Measurements from ENCODE around the gene SMARCC2. TPM values are rescaled to one million over a fixed set of nuclear protein-coding genes. Genes with fewer than 3 reads are reported as not detected.

Gene SMARCC2
- total and polyA plus RNA-seq, 2 of the 13 experiments (the other 11 are each of a cell fraction or from before 2014, with no cell fraction given): 21.3 to 24.1 TPM

DNA sequence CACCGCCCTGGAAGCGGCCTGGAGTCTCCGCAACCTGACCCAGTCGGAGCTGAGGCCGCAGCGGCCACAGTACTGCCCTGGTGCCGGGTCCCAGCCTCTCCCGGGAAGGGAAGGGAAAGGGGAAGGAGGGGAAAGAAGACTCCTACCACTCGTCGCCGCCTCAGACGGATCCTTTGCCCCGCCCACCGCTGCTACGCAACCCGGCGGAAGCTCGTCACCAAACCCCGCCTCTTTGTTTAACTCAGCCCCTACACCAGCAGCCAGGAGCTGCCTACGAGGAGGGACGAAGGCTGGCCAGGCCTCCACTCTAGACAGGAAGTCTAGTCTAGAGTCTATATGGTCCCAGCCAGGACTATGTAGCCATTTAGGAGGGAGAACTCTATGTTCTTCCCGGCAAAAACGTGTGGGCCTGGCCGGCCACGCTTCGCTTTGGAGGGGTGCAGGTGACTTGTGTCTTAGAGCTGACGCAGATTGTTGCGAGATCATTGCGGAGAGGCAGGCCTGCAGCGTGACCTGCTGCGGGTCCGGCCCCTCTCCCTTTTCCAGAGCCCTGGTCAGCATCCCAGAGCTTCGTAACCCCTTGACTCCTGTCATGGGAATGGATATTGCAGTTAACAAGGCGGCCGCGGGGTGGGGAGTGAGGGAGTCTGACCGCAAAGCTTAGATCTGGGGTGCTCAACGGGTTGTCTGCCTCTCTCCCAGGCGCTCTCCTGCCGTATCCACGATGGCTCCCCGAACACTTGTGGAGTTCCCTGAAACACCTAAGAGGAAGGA, 32.7 kb upstream of the SMARCC2 start, which contains the start of gene RNF41 (continued):
- no peak for TF ChIP-seq DNMT1 (CRISPR knock-in tag; IDR thresholded peaks at IDR 0.05)
- TF ChIP-seq, protein P1, sequence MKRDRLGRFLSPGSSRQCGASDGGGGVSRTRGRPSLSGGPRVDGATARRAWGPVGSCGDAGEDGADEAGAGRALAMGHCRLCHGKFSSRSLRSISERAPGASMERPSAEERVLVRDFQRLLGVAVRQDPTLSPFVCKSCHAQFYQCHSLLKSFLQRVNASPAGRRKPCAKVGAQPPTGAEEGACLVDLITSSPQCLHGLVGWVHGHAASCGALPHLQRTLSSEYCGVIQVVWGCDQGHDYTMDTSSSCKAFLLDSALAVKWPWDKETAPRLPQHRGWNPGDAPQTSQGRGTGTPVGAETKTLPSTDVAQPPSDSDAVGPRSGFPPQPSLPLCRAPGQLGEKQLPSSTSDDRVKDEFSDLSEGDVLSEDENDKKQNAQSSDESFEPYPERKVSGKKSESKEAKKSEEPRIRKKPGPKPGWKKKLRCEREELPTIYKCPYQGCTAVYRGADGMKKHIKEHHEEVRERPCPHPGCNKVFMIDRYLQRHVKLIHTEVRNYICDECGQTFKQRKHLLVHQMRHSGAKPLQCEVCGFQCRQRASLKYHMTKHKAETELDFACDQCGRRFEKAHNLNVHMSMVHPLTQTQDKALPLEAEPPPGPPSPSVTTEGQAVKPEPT (CRISPR knock-in tag; IDR thresholded peaks at IDR 0.05; ENCODE audit: low read depth): 0 out of 2 replicates have a peak, but pooled peaks have one; percentile 62
- no peak for TF ChIP-seq SRF (IDR thresholded peaks at IDR 0.05; ENCODE audit: low read depth, low read length)
- TF ChIP-seq, protein P2, sequence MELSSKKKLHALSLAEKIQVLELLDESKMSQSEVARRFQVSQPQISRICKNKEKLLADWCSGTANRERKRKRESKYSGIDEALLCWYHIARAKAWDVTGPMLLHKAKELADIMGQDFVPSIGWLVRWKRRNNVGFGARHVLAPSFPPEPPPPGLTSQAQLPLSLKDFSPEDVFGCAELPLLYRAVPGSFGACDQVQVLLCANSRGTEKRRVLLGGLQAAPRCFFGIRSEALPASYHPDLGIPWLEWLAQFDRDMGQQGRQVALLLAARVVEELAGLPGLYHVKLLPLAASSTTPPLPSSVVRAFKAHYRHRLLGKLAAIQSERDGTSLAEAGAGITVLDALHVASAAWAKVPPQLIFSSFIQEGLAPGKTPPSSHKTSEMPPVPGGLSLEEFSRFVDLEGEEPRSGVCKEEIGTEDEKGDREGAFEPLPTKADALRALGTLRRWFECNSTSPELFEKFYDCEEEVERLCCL (CRISPR knock-in tag; IDR thresholded peaks at IDR 0.05; ENCODE audit: borderline replicate concordance): no peak; the same call in 1 of the 2 replicates
- no peak for TF ChIP-seq ARNT2 (CRISPR knock-in tag; IDR thresholded peaks at IDR 0.05; ENCODE audit: low read depth)
- TF ChIP-seq, protein P3, sequence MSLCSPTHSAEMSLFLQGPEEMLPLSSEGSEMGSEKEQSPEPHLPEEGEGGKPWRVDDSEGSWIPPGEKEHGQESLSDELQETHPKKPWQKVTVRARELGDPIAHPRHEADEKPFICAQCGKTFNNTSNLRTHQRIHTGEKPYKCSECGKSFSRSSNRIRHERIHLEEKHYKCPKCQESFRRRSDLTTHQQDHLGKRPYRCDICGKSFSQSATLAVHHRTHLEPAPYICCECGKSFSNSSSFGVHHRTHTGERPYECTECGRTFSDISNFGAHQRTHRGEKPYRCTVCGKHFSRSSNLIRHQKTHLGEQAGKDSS (CRISPR knock-in tag; IDR thresholded peaks at IDR 0.05; ENCODE audit: borderline replicate concordance, low read depth): peak; percentile 84
- peak; percentile 87 for TF ChIP-seq HNRNPK (IDR thresholded peaks at IDR 0.05; ENCODE audit: low read depth, low read length, poor library complexity, severe bottlenecking)
- TF ChIP-seq HMG20B (CRISPR knock-in tag; conservative IDR thresholded peaks at IDR 0.05): no peak
- no peak for TF ChIP-seq REL (CRISPR knock-in tag; conservative IDR thresholded peaks at IDR 0.05)
- TF ChIP-seq ZSCAN31 (CRISPR knock-in tag; IDR thresholded peaks at IDR 0.05; ENCODE audit: low read depth): peak; percentile 26; the same call in 1 of the 2 replicates
- no peak; the same call in 1 of the 2 replicates for TF ChIP-seq NKX3-1 (CRISPR knock-in tag; IDR thresholded peaks at IDR 0.05)
- TF ChIP-seq DPF2 (CRISPR knock-in tag; IDR thresholded peaks at IDR 0.05; ENCODE audit: borderline replicate concordance, low read depth): no peak
- TF ChIP-seq, protein P4, sequence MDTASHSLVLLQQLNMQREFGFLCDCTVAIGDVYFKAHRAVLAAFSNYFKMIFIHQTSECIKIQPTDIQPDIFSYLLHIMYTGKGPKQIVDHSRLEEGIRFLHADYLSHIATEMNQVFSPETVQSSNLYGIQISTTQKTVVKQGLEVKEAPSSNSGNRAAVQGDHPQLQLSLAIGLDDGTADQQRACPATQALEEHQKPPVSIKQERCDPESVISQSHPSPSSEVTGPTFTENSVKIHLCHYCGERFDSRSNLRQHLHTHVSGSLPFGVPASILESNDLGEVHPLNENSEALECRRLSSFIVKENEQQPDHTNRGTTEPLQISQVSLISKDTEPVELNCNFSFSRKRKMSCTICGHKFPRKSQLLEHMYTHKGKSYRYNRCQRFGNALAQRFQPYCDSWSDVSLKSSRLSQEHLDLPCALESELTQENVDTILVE (CRISPR knock-in tag; IDR thresholded peaks at IDR 0.05): no peak; the same call in 1 of the 2 replicates
- TF ChIP-seq MIXL1 (CRISPR knock-in tag; IDR thresholded peaks at IDR 0.05): 0 out of 2 replicates have a peak, but pooled peaks have one; percentile 15
- no peak for TF ChIP-seq ZNF460 (CRISPR knock-in tag; IDR thresholded peaks at IDR 0.05; ENCODE audit: borderline replicate concordance)
- TF ChIP-seq ZBTB20 (CRISPR knock-in tag; IDR thresholded peaks at IDR 0.05; ENCODE audit: borderline replicate concordance, low read depth): peak; percentile 63; the same call in 1 of the 2 replicates
- TF ChIP-seq, protein P5, sequence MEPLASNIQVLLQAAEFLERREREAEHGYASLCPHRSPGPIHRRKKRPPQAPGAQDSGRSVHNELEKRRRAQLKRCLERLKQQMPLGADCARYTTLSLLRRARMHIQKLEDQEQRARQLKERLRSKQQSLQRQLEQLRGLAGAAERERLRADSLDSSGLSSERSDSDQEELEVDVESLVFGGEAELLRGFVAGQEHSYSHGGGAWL (CRISPR knock-in tag; IDR thresholded peaks at IDR 0.05): no peak
- no peak for TF ChIP-seq NCOA5 (CRISPR knock-in tag; IDR thresholded peaks at IDR 0.05)
- TF ChIP-seq, protein P6, sequence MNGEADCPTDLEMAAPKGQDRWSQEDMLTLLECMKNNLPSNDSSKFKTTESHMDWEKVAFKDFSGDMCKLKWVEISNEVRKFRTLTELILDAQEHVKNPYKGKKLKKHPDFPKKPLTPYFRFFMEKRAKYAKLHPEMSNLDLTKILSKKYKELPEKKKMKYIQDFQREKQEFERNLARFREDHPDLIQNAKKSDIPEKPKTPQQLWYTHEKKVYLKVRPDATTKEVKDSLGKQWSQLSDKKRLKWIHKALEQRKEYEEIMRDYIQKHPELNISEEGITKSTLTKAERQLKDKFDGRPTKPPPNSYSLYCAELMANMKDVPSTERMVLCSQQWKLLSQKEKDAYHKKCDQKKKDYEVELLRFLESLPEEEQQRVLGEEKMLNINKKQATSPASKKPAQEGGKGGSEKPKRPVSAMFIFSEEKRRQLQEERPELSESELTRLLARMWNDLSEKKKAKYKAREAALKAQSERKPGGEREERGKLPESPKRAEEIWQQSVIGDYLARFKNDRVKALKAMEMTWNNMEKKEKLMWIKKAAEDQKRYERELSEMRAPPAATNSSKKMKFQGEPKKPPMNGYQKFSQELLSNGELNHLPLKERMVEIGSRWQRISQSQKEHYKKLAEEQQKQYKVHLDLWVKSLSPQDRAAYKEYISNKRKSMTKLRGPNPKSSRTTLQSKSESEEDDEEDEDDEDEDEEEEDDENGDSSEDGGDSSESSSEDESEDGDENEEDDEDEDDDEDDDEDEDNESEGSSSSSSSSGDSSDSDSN (CRISPR knock-in tag; IDR thresholded peaks at IDR 0.05): peak; percentile 71
- TF ChIP-seq MIER2 (CRISPR knock-in tag; IDR thresholded peaks at IDR 0.05): peak; percentile 31; the same call in 1 of the 2 replicates
- no peak for TF ChIP-seq CHCHD3 (CRISPR knock-in tag; IDR thresholded peaks at IDR 0.05)
